MM.1S (cell line): ENCODE data around the gene LBH.

Experiments
- EZH2phosphoT487 ChIP-seq: fragments of 300-600 bp; sonication (generic); IDR thresholded peaks from 2 replicates; pipeline ENCODE4 v1.6.1; 2018; ENCODE audit warnings: antibody characterized with exemption, low read length
- TF ChIP-seq, protein P1 (sequence below): fragments of 300-600 bp; sonication (generic); IDR thresholded peaks from 2 replicates; pipeline ENCODE4 v1.5.1; 2016; ENCODE audit warnings: antibody characterized with exemption, low read length, mixed read lengths

DNA sequence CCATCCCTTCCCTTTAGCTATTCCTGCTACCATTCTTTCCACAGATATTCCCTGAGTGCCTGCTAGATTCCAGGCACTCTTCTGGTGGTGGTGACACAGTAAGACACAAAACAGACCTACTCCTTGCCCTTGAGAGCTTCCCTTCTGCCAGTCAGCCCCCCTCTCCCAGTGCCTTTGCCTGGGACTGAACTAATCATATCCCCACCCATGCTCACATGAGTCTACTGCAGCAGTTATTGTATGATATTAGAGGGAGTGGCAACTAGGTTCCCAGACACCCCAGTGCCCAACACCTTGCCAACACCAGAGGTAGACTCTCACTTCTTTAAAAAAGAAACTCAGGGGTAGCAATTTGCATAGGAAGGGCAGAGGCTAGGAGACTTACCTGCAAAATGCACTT lies 7.2 kb upstream of the LBH start:
- TF ChIP-seq, protein P1, sequence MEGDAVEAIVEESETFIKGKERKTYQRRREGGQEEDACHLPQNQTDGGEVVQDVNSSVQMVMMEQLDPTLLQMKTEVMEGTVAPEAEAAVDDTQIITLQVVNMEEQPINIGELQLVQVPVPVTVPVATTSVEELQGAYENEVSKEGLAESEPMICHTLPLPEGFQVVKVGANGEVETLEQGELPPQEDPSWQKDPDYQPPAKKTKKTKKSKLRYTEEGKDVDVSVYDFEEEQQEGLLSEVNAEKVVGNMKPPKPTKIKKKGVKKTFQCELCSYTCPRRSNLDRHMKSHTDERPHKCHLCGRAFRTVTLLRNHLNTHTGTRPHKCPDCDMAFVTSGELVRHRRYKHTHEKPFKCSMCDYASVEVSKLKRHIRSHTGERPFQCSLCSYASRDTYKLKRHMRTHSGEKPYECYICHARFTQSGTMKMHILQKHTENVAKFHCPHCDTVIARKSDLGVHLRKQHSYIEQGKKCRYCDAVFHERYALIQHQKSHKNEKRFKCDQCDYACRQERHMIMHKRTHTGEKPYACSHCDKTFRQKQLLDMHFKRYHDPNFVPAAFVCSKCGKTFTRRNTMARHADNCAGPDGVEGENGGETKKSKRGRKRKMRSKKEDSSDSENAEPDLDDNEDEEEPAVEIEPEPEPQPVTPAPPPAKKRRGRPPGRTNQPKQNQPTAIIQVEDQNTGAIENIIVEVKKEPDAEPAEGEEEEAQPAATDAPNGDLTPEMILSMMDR: no peak
- TF ChIP-seq EZH2phosphoT487: no peak
